Ascending aorta (tissue), 2 donors: ENCODE measurements around the gene SH2D6. TPM values are rescaled to one million over a fixed set of nuclear protein-coding genes. Genes with fewer than 3 reads are reported as not detected.
"Not testable (repeated sequence)": the region's sequence is repeated elsewhere in the genome, so short reads cannot be mapped to it uniquely, and the experiment has no call there.

ENCODE experiments used
- DNase-seq, 2 donors: peaks; one replicate each; pipeline ENCODE4 v3.0.0-alpha.2; 2019; ENCODE audit warnings: low spot score in 2 of 2
- H3K27ac ChIP-seq, 2 donors: fragments of 200-600 bp; sonication (generic); one replicate each; pipeline ENCODE4 v1.5.1; 2016 to 2017; ENCODE audit warnings: mild to moderate bottlenecking in 1 of 2
- H3K27me3 ChIP-seq: fragments of 200-600 bp; sonication (generic); one replicate; pipeline ENCODE4 v1.5.1; 2017
- H3K36me3 ChIP-seq, 2 donors: fragments of 200-600 bp; sonication (generic); one replicate each; pipeline ENCODE4 v1.5.1; 2016
- H3K4me1 ChIP-seq, 2 donors: fragments of 200-600 bp; sonication (generic); one replicate each; pipeline ENCODE4 v1.5.1; 2016 to 2017; ENCODE audit warnings: mild to moderate bottlenecking in 1 of 2
- H3K4me3 ChIP-seq, 2 donors: fragments of 200-600 bp; sonication (generic); one replicate each; pipeline ENCODE4 v1.5.1; 2016 to 2017; ENCODE audit warnings: mild to moderate bottlenecking in 1 of 2
- H3K9me3 ChIP-seq, 2 donors: fragments of 200-600 bp; sonication (generic); one replicate each; pipeline ENCODE4 v1.5.1; 2016
- CTCF ChIP-seq, 3 experiments: fragments of 200-600 bp in 2 of 3; fragments of 450-650 bp in 1 of 3; sonication (generic) in 2 of 3; IDR thresholded peaks; one replicate each; pipeline ENCODE4 v1.5.1; 2016 to 2019; ENCODE audit warnings: antibody characterized with exemption in 3 of 3, mild to moderate bottlenecking in 1 of 3, moderate library complexity in 1 of 3
- intact Hi-C: fragments of 100-400 bp; cut with DNase I; formaldehyde crosslinking; loops from one replicate; pipeline ENCODE4 v1.15.1; 2023
- total RNA-seq: library from RNA; depleted of rRNA; stranded (reverse); fragments of >200 nt; gene quantifications from one replicate; pipeline ENCODE4 v1.1.0, GENCODE V29; 2016

SH2D6 gene
- total RNA-seq, 1 donor from 2014 or later, result not detected

DNA sequence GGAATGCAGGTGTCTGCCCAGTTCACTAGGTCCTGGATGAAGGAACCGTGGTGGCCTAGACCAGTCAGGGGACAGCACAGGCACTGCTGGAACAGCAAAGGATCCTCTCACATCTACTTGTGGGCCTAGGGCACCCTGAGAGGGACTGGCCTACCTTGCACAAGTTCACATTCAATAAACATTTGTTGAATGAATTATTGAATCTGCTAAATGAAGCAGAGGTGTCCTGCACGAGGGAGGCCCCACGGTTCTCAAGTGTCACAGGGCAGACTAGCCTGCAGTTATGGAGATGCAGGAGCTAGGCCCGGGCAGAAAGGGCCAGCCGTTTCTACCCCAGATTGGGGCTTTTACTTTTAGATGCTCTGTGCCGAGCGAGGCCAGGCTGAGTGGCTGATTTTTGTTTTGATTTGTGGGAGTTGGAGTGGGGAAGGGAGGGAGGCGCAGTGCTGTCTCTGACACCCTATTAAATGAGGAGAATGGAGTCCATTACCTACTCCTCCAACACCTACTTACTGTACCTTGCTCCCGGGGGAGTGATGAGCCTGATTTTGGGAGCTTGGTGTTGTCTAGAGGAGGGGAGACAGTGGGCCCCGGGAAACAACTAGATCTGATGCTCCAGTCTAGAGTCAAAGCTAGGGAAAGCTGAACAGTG is 18.4 kb downstream of the SH2D6 start:
- Histone ChIP-seq H3K27me3 (no peaks in the 10 kb centered on the region), H3K27ac (peak overlapping the region; percentile 89 to 90), H3K36me3 (no peaks in the 10 kb centered on the region), H3K4me1 (peaks cover 0 to 23% of the 10 kb centered on the region in 2 donors), H3K4me3 (peak overlapping the region; percentile 53 to 63), H3K9me3 (no peaks in the 10 kb centered on the region)
- intact Hi-C loops, result loop anchor here (1.0 kb wide), 1 partner anchor 101 kb away; no protein-coding TSS in a partner anchor
- no peak for TF ChIP-seq CTCF (IDR thresholded peaks at IDR 0.05)
- no peak for DNase-seq

GRCh38 chr2:85437488-85438200 is 19.1 kb downstream of the SH2D6 start:
- intact Hi-C loops, result loop anchor here (1.0 kb wide), 1 partner anchor 101 kb away; no protein-coding TSS in a partner anchor
- peaks cover 0 to 23% of the 10 kb centered on the region in 2 donors for H3K4me1 ChIP-seq

DNA sequence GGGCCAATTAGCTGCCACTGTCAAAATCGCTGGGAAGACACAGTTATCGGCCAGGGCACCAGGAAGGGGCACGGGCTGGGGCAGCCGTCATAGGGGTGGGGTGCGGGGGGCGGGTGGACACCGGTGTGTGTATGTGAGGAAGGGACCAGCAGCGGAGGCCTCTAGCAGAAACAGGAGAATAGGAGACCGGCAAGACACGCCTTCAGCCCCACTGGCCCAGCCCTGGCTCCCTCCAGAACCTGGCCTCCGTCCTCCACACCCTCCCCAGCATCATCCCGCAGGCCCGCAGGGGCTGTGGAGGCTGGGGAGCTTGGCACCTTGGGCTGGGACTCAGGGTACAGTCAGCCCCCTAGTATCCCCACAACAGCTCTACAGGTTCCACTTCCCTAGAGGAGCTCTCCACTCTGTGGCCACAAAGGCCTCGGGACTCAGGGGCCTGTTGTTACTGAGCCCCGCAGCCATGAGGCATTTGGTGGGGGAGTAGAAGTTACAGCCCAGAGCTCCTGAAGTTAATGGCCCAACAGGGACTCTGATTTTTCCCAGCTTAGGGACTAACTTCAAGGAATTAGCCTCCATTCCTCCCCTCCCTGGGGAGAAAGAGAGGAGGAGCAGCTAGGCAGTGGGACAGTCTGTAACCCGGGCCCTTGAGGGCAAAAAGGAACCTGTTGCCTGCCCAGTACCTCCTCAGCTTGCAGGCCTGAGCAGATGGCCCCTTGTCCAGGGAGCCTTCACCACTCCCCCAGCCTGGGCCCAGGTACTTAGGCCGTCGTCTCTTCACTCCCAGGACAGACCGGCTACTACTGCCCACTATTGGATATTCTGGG is 19.9 kb downstream of the SH2D6 start:
- H3K4me3 ChIP-seq, result peak overlapping the region; percentile 53 to 63
- DNase-seq, result no peak
- peaks cover 0 to 23% of the 10 kb centered on the region in 2 donors for H3K4me1 ChIP-seq
- no peaks in the 10 kb centered on the region for H3K27me3 ChIP-seq
- peak overlapping the region; percentile 89 to 90 for H3K27ac ChIP-seq
- H3K9me3 ChIP-seq, result no peaks in the 10 kb centered on the region
- TF ChIP-seq CTCF (IDR thresholded peaks at IDR 0.05), result no peak
- intact Hi-C loops, result no loop called here
- H3K36me3 ChIP-seq, result no peaks in the 10 kb centered on the region

More at GRCh38 chr2:85437488-85438200, 19.1 kb downstream of the SH2D6 start:
- Histone ChIP-seq H3K27me3 (no peaks in the 10 kb centered on the region), H3K9me3 (no peaks in the 10 kb centered on the region), H3K27ac (peak overlapping the region; percentile 89 to 90), H3K36me3 (no peaks in the 10 kb centered on the region), H3K4me3 (peak overlapping the region; percentile 53 to 63)
- DNase-seq, result peak; percentile 58 to 91
- TF ChIP-seq CTCF (IDR thresholded peaks at IDR 0.05), result no peak

DNA sequence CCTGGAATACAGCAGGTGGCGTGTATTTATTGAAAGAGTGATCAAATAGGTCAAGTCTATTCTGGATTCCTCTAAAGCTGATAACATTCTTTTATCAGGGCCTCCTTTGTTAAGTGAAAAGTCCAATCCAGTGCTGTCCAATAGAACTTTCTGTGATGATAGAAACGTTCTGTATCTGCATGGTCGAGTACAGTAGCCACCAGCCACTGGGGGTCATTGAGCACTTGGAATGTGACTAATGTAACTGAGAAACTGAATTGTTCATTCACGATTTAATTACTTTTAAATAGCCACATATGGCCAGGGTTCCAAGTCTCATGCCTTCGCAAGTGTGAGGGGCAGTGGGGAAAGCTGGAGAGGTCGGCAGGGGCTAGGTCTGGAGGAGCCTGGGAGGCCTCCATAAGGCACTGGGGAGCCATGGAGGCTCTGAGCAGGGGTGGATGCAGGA is 20.5 kb downstream of the SH2D6 start:
- H3K4me1 ChIP-seq, result peaks cover 0 to 18% of the 10 kb centered on the region in 2 donors
- H3K4me3 ChIP-seq, result no peak overlapping the region
- no peak for TF ChIP-seq CTCF (IDR thresholded peaks at IDR 0.05)
- H3K36me3 ChIP-seq, result no peaks in the 10 kb centered on the region
- intact Hi-C loops, result no loop called here
- H3K9me3 ChIP-seq, result no peaks in the 10 kb centered on the region
- H3K27ac ChIP-seq, result peak overlapping the region; percentile 89 to 90
- DNase-seq, result no peak
- no peaks in the 10 kb centered on the region for H3K27me3 ChIP-seq

GRCh38 chr2:85439569-85439968 is 21.1 kb downstream of the SH2D6 start:
- H3K36me3 ChIP-seq, intact Hi-C loops, H3K27me3 ChIP-seq, DNase-seq, H3K4me3 ChIP-seq, H3K9me3 ChIP-seq: not testable (repeated sequence)
- peaks cover 0 to 16% of the 10 kb centered on the region in 2 donors for H3K4me1 ChIP-seq
- peak overlapping the region in 1 of 2 donors; percentile 24 for H3K27ac ChIP-seq
